Endothelial cell of umbilical vein (primary cell): ENCODE measurements around the gene GALNT9.

Experiments used
- CTCF ChIP-seq, 2 donors: IDR thresholded peaks; 1 replicate in 1 of 2; 2 replicates in 1 of 2; pipeline ENCODE4 v1.5.1; 2011; ENCODE audit warnings: low read length in 2 of 2, mild to moderate bottlenecking in 2 of 2, moderate library complexity in 2 of 2, control low read depth in 1 of 2, inconsistent platforms in 1 of 2, low read depth in 1 of 2; ENCODE audit not compliant: insufficient read depth in 1 of 2; ENCODE audit errors: extremely low read depth in 1 of 2
- EZH2 ChIP-seq: IDR thresholded peaks from 2 replicates; pipeline ENCODE4 v1.6.1; 2012; ENCODE audit warnings: borderline replicate concordance, low read depth, mild to moderate bottlenecking, moderate library complexity, low read length, inconsistent platforms; ENCODE audit not compliant: severe bottlenecking
- MAX ChIP-seq: IDR thresholded peaks from 2 replicates; pipeline ENCODE4 v1.6.1; 2011; ENCODE audit not compliant: insufficient read depth, insufficient read length
- POLR2A ChIP-seq: IDR thresholded peaks from 2 replicates; pipeline ENCODE4 v1.6.1; 2012; ENCODE audit warnings: low read depth, mild to moderate bottlenecking, control low read depth, low read length
- POLR2AphosphoS5 ChIP-seq: IDR thresholded peaks from 2 replicates; pipeline ENCODE4 v1.6.1; 2012; ENCODE audit warnings: low read depth, mild to moderate bottlenecking, control low read depth, low read length, moderate library complexity; ENCODE audit not compliant: insufficient read depth

GRCh38 chr12:132182711-132183365 lies 146.6 kb downstream of the GALNT9 start:
- TF ChIP-seq EZH2 = no peak
- no peak for TF ChIP-seq POLR2A
- no peak for TF ChIP-seq CTCF (IDR thresholded peaks at IDR 0.05; ENCODE audit: extremely low read depth in 1 of 2, insufficient read depth in 1 of 2, low read depth in 1 of 2, low read length in 2 of 2)
- no peak for TF ChIP-seq POLR2AphosphoS5
- TF ChIP-seq MAX = no peak
